ENCODE data around the gene CASK. TPM values are rescaled to one million over a fixed set of nuclear protein-coding genes. Genes with fewer than 3 reads are reported as not detected.
"Not testable (repeated sequence)": the region's sequence is repeated elsewhere in the genome, so short reads cannot be mapped to it uniquely, and the experiment has no call there.

Gene CASK
- total RNA-seq, 1 experiment from 2014 or later: 163 TPM

DNA sequence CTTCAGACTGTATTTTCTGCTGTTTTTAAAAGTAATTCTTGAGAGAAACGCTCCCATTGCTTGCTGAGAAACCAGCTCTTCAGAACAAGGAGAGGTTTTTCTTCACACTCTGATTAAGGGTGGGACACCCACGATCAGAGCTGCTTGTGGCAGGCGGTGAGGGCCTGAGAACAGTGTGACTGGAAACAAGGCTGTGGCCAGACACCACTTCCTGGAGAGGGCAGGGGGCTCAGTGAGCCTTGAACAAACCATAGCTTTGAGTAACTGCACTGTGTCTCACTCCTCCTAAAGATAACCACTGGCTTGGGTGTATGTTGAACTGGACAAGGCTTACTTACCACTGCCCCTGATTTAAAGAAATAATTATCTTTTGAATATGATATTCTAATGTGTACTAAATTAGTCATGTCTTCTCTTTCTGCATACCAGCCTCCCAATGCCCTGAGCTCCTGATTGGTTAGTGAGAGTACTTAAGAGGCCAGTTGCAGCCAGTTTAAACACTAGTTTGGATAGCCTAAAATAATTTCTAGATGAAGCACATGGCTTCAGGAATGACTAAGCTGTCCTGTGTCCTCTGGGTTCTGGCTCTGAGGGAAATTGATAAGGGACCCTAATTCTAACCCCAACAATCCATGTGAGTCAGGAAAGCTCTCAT, 203.1 kb downstream of the CASK start:
- no peaks in the 10 kb centered on the region for H3K27me3 Mint-ChIP-seq (ENCODE audit: insufficient read depth, unreplicated experiment)
- POLR2A ChIA-PET: no interaction called here
- H3K27me3 ChIP-seq (replicated peaks; ENCODE audit: control insufficient read depth, insufficient read depth, low read length): no peaks in the 10 kb centered on the region
- peaks cover 5% of the 10 kb centered on the region; the same call in 1 of the 2 replicates for H3K9me3 ChIP-seq
- CTCF ChIA-PET: no interaction called here
- intact Hi-C loops (cut with micrococcal nuclease; ENCODE audit: unreplicated experiment): no loop called here
- H3K4me3 ChIP-seq (ENCODE audit: low read depth, low read length): no peak overlapping the region
- peaks cover 36% of the 10 kb centered on the region for H3K36me3 Mint-ChIP-seq (ENCODE audit: insufficient read depth, unreplicated experiment)
- H3K9me3 Mint-ChIP-seq (ENCODE audit: unreplicated experiment): no peaks in the 10 kb centered on the region
- H3K4me3 Mint-ChIP-seq (ENCODE audit: unreplicated experiment): no peak overlapping the region
- DNase-seq: no peak
- no TSS peak for BruUV-seq (replicated peaks)
- H3K4me1 Mint-ChIP-seq (ENCODE audit: low read depth, unreplicated experiment): peaks cover 20% of the 10 kb centered on the region
- H3K27ac Mint-ChIP-seq (ENCODE audit: unreplicated experiment): peak overlapping the region; percentile 41
- TF ChIP-seq, protein P1, sequence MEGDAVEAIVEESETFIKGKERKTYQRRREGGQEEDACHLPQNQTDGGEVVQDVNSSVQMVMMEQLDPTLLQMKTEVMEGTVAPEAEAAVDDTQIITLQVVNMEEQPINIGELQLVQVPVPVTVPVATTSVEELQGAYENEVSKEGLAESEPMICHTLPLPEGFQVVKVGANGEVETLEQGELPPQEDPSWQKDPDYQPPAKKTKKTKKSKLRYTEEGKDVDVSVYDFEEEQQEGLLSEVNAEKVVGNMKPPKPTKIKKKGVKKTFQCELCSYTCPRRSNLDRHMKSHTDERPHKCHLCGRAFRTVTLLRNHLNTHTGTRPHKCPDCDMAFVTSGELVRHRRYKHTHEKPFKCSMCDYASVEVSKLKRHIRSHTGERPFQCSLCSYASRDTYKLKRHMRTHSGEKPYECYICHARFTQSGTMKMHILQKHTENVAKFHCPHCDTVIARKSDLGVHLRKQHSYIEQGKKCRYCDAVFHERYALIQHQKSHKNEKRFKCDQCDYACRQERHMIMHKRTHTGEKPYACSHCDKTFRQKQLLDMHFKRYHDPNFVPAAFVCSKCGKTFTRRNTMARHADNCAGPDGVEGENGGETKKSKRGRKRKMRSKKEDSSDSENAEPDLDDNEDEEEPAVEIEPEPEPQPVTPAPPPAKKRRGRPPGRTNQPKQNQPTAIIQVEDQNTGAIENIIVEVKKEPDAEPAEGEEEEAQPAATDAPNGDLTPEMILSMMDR (IDR thresholded peaks at IDR 0.05; ENCODE audit: insufficient read depth in 1 of 2, low read depth in 1 of 2, low read length in 1 of 2, severe bottlenecking in 1 of 2, unreplicated experiment in 1 of 2): no peak
- H3K36me3 ChIP-seq (ENCODE audit: control insufficient read depth, insufficient read depth, low read length): no peaks in the 10 kb centered on the region
- peaks cover 20% of the 10 kb centered on the region for H3K4me1 ChIP-seq

DNA sequence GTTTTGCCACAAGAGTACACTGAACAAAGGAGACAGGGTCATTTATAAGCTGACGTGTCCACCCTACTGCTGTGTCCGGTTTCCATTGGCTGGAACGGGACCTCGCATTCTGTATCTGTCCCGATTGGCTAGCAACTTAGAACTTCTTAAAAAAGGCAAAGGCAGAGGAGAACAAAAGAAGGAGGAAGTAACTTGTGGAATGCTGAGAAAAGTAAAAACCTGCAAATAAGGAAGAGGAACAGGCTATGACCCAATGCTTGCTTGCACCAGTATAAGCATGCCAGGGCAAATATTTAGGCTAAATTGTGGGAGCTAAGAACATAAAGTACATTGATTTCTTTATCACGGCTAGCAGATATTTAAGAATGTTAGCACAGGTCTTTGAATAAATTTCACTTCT, 203.7 kb downstream of the CASK start:
- BruUV-seq (replicated peaks); H3K27me3 ChIP-seq (replicated peaks; ENCODE audit: control insufficient read depth, insufficient read depth, low read length); CTCF ChIA-PET; H3K4me3 Mint-ChIP-seq (ENCODE audit: unreplicated experiment); DNase-seq; intact Hi-C loops (cut with micrococcal nuclease; ENCODE audit: unreplicated experiment); H3K9me3 Mint-ChIP-seq (ENCODE audit: unreplicated experiment); POLR2A ChIA-PET; H3K9me3 ChIP-seq; H3K36me3 ChIP-seq (ENCODE audit: control insufficient read depth, insufficient read depth, low read length); H3K4me3 ChIP-seq (ENCODE audit: low read depth, low read length); H3K27me3 Mint-ChIP-seq (ENCODE audit: insufficient read depth, unreplicated experiment): not testable (repeated sequence)
- peak overlapping the region; percentile 75 for H3K27ac Mint-ChIP-seq (ENCODE audit: unreplicated experiment)
- peaks cover 36% of the 10 kb centered on the region for H3K36me3 Mint-ChIP-seq (ENCODE audit: insufficient read depth, unreplicated experiment)
- peaks cover 20% of the 10 kb centered on the region for H3K4me1 Mint-ChIP-seq (ENCODE audit: low read depth, unreplicated experiment)
- H3K4me1 ChIP-seq: peaks cover 20% of the 10 kb centered on the region

DNA sequence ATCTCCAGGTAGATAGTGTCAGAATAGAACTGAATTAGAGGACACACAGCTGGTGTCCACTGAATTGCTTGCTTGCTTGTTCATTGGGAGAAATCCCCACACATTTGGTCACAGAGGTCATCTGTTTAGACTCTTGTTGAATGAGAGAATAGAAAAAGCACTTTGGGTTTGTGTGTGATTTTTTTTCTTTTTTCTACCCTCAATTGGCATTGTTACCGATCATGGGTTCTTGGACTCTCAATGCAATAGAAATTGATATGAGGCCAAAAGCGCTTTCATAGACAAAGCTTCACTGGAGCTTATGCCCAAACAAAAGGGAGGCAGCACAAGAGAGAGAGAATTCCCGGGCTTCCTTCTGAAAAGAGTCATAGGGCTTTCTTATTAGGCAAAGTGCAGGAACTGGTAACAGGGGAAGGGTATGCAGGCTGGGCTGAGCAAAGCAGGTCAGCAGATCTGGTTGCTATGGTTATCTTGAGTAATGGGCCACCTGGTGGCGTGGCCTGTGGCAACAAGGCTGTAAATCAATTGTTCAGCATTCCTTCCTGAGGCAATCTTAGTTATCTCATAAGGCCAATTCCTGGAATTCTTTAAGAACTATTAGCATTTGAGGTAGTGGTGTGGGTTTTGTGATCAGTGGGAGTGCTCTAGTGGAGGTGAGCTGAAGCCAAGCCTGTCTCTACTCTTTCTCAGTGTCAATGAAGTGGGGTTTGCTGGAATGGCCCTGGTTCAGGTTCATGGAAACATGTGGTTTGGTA, 204.7 kb downstream of the CASK start:
- POLR2A ChIA-PET: no interaction called here
- H3K9me3 Mint-ChIP-seq (ENCODE audit: unreplicated experiment): no peaks in the 10 kb centered on the region
- TF ChIP-seq, protein P1 (IDR thresholded peaks at IDR 0.05; ENCODE audit: insufficient read depth in 1 of 2, low read depth in 1 of 2, low read length in 1 of 2, severe bottlenecking in 1 of 2, unreplicated experiment in 1 of 2): no peak
- DNase-seq: peak; percentile 81 to 83
- H3K36me3 Mint-ChIP-seq (ENCODE audit: insufficient read depth, unreplicated experiment): peaks cover 36% of the 10 kb centered on the region
- Histone ChIP-seq H3K9me3 (peaks cover 5% of the 10 kb centered on the region; the same call in 1 of the 2 replicates), H3K4me1 (peaks cover 20% of the 10 kb centered on the region), H3K4me3 (ENCODE audit: low read depth, low read length) (no peak overlapping the region), H3K27me3 (replicated peaks; ENCODE audit: control insufficient read depth, insufficient read depth, low read length) (no peaks in the 10 kb centered on the region), H3K36me3 (ENCODE audit: control insufficient read depth, insufficient read depth, low read length) (no peaks in the 10 kb centered on the region)
- intact Hi-C loops (cut with micrococcal nuclease; ENCODE audit: unreplicated experiment): no loop called here
- H3K27me3 Mint-ChIP-seq (ENCODE audit: insufficient read depth, unreplicated experiment): no peaks in the 10 kb centered on the region
- CTCF ChIA-PET: interaction anchor here (0.5 to 1.0 kb wide), 2 partner anchors 22 to 32 kb away, joined by 3 to 4 read pairs; no protein-coding TSS in a partner anchor
- H3K27ac Mint-ChIP-seq (ENCODE audit: unreplicated experiment): peak overlapping the region; percentile 75
- peaks cover 20% of the 10 kb centered on the region for H3K4me1 Mint-ChIP-seq (ENCODE audit: low read depth, unreplicated experiment)
- peak overlapping the region; percentile 31 for H3K4me3 Mint-ChIP-seq (ENCODE audit: unreplicated experiment)
- no TSS peak for BruUV-seq (replicated peaks)
